Stimulated activated CD8-positive, alpha-beta memory T cell treated with anti-CD3 and anti-CD28 coated beads, Interleukin-7, amount 100 ng/mL, for 24 hours (primary cell): ENCODE data around the gene SLC7A10.
"Not testable (repeated sequence)": the region's sequence is repeated elsewhere in the genome, so short reads cannot be mapped to it uniquely, and the experiment has no call there.

ENCODE experiments used
- DNase-seq: peaks from one replicate; pipeline ENCODE4 v3.0.0-alpha.2; 2020; ENCODE audit warnings: low read depth

SLC7A10 gene

GRCh38 chr19:33215438-33216197, 10.0 kb downstream of the SLC7A10 start:
- no peak for DNase-seq

- DNase-seq: no peak
Observed at GRCh38 chr19:33214596-33214995, 11.1 kb downstream of the SLC7A10 start.

GRCh38 chr19:33212436-33213172, 13.0 kb downstream of the SLC7A10 start:
- no peak for DNase-seq

GRCh38 chr19:33211794-33212435, 13.7 kb downstream of the SLC7A10 start:
- DNase-seq: no peak

GRCh38 chr19:33210266-33210940, 15.2 kb downstream of the SLC7A10 start:
- DNase-seq: no peak

- not testable (repeated sequence) for DNase-seq
Observed at GRCh38 chr19:33209850-33210230, 15.8 kb downstream of the SLC7A10 start.

GRCh38 chr19:33208904-33209849, 16.5 kb downstream of the SLC7A10 start:
- no peak for DNase-seq

- DNase-seq: no peak
Observed at GRCh38 chr19:33208371-33208895, 17.2 kb downstream of the SLC7A10 start.

GRCh38 chr19:33207903-33208302, 17.7 kb downstream of the SLC7A10 start:
- no peak for DNase-seq

GRCh38 chr19:33207040-33207620, 18.5 kb downstream of the SLC7A10 start:
- DNase-seq: no peak

GRCh38 chr19:33206261-33207039, 19.2 kb downstream of the SLC7A10 start:
- no peak for DNase-seq

GRCh38 chr19:33205531-33206260, 20.0 kb downstream of the SLC7A10 start:
- DNase-seq: no peak

GRCh38 chr19:33205110-33205509, 20.5 kb downstream of the SLC7A10 start:
- DNase-seq: no peak

GRCh38 chr19:33204136-33204973, 21.3 kb downstream of the SLC7A10 start:
- no peak for DNase-seq

- no peak for DNase-seq
Observed at GRCh38 chr19:33203529-33203928, 22.1 kb downstream of the SLC7A10 start.

GRCh38 chr19:33202546-33203507, 22.8 kb downstream of the SLC7A10 start:
- DNase-seq: no peak
